Measurements from ENCODE around the gene ARHGAP26.

GRCh38 chr5:143037071-143037470, 266.9 kb downstream of the ARHGAP26 start:
- TF ChIP-seq, protein P1, sequence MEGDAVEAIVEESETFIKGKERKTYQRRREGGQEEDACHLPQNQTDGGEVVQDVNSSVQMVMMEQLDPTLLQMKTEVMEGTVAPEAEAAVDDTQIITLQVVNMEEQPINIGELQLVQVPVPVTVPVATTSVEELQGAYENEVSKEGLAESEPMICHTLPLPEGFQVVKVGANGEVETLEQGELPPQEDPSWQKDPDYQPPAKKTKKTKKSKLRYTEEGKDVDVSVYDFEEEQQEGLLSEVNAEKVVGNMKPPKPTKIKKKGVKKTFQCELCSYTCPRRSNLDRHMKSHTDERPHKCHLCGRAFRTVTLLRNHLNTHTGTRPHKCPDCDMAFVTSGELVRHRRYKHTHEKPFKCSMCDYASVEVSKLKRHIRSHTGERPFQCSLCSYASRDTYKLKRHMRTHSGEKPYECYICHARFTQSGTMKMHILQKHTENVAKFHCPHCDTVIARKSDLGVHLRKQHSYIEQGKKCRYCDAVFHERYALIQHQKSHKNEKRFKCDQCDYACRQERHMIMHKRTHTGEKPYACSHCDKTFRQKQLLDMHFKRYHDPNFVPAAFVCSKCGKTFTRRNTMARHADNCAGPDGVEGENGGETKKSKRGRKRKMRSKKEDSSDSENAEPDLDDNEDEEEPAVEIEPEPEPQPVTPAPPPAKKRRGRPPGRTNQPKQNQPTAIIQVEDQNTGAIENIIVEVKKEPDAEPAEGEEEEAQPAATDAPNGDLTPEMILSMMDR (IDR thresholded peaks at IDR 0.05; ENCODE audit: low read depth, low read length, poor library complexity, severe bottlenecking), result no peak
- no peak for TF ChIP-seq EZH2phosphoT487 (IDR thresholded peaks at IDR 0.05; ENCODE audit: borderline replicate concordance, low read length)

Data from DOHH2 (cell line).